CD14-positive monocyte (primary cell): Measurements from ENCODE around the gene IL17A. TPM values are rescaled to one million over a fixed set of nuclear protein-coding genes. Genes with fewer than 3 reads are reported as not detected.

Experiments
- DNase-seq, 3 donors: peaks; one replicate each; pipeline ENCODE4 v3.0.0-alpha.2; 2011 to 2022
- H2AFZ ChIP-seq: 2 replicates; pipeline ENCODE4 v1.6.0; 2012; ENCODE audit warnings: mild to moderate bottlenecking, low read depth, low read length, inconsistent platforms; ENCODE audit not compliant: insufficient read depth, poor library complexity, severe bottlenecking
- H3K27ac ChIP-seq, 2 donors: 1 replicate in 1 of 2; 2 replicates in 1 of 2; pipeline ENCODE4 v1.5.1; 2012 to 2013; ENCODE audit warnings: low read length in 2 of 2, control low read depth in 1 of 2, inconsistent platforms in 1 of 2, low read depth in 1 of 2, mild to moderate bottlenecking in 1 of 2
- H3K27me3 ChIP-seq, 2 donors: one replicate each; pipeline versions ENCODE4 v1.6.0 to v1.6.1; 2011 to 2013; ENCODE audit warnings: low read length in 2 of 2; ENCODE audit not compliant: control insufficient read depth in 2 of 2, insufficient read depth in 2 of 2
- H3K36me3 ChIP-seq, 2 donors: replicated peaks in 1 of 2; 1 replicate in 1 of 2; 2 replicates in 1 of 2; pipeline versions ENCODE4 v1.5.1 to v1.6.1; 2012 to 2013; ENCODE audit warnings: low read length in 2 of 2, control low read depth in 1 of 2, inconsistent platforms in 1 of 2, mild to moderate bottlenecking in 1 of 2; ENCODE audit not compliant: insufficient read depth in 2 of 2, control insufficient read depth in 1 of 2
- H3K4me1 ChIP-seq, 2 donors: 1 replicate in 1 of 2; 2 replicates in 1 of 2; pipeline versions ENCODE4 v1.5.1 to v1.6.1; 2012 to 2013; ENCODE audit warnings: low read length in 2 of 2, control low read depth in 1 of 2, inconsistent platforms in 1 of 2, mild to moderate bottlenecking in 1 of 2, moderate library complexity in 1 of 2; ENCODE audit not compliant: insufficient read depth in 2 of 2, control insufficient read depth in 1 of 2
- H3K4me2 ChIP-seq: replicated peaks from 2 replicates; pipeline ENCODE3; 2012; ENCODE audit warnings: low read length, moderate library complexity, mild to moderate bottlenecking; ENCODE audit not compliant: poor library complexity, severe bottlenecking; ENCODE audit errors: extremely low read depth
- H3K4me3 ChIP-seq, 3 experiments: fragments of 200-600 bp in 1 of 3; sonication (generic) in 1 of 3; replicated peaks in 1 of 3; 1 replicate in 2 of 3; 2 replicates in 1 of 3; pipeline ENCODE4 v1.5.1; 2011 to 2013; ENCODE audit warnings: low read length in 3 of 3, mild to moderate bottlenecking in 3 of 3, control low read depth in 2 of 3, low read depth in 2 of 3, inconsistent platforms in 1 of 3, moderate library complexity in 1 of 3
- H3K79me2 ChIP-seq: 2 replicates; pipeline ENCODE4 v1.6.0; 2012; ENCODE audit warnings: mild to moderate bottlenecking, control low read depth, inconsistent platforms, low read length, moderate library complexity; ENCODE audit not compliant: insufficient read depth
- H3K9ac ChIP-seq: 2 replicates; pipeline ENCODE4 v1.6.0; 2017; ENCODE audit warnings: low read length, mild to moderate bottlenecking; ENCODE audit not compliant: insufficient read depth, poor library complexity, severe bottlenecking
- H3K9me3 ChIP-seq, 2 donors: replicated peaks in 1 of 2; 1 replicate in 1 of 2; 2 replicates in 1 of 2; pipeline versions ENCODE4 v1.5.1 to v1.6.1; 2012 to 2013; ENCODE audit warnings: low read length in 2 of 2, control low read depth in 1 of 2; ENCODE audit not compliant: control insufficient read depth in 1 of 2, insufficient read depth in 1 of 2
- H4K20me1 ChIP-seq: 2 replicates; pipeline ENCODE4 v1.6.0; 2012; ENCODE audit warnings: mild to moderate bottlenecking, low read length, control low read depth, moderate library complexity; ENCODE audit not compliant: insufficient read depth
- H3K27ac Mint-ChIP-seq, 7 donors: one replicate each; pipeline ENCODE4 v1.8.0; 2020; ENCODE audit warnings: mild to moderate bottlenecking in 7 of 7, mixed read lengths in 7 of 7, moderate library complexity in 6 of 7, inconsistent platforms in 2 of 7
- H3K27me3 Mint-ChIP-seq, 3 donors: one replicate each; pipeline ENCODE4 v1.8.0; 2021 to 2022; ENCODE audit warnings: low read depth in 3 of 3, mild to moderate bottlenecking in 3 of 3, mixed read lengths in 3 of 3, moderate library complexity in 3 of 3, inconsistent platforms in 1 of 3
- H3K36me3 Mint-ChIP-seq, 2 donors: one replicate each; pipeline ENCODE4 v1.8.0; 2020; ENCODE audit warnings: mixed read lengths in 2 of 2, inconsistent platforms in 1 of 2, mild to moderate bottlenecking in 1 of 2
- H3K4me1 Mint-ChIP-seq: one replicate; pipeline ENCODE4 v1.8.0; 2020; ENCODE audit warnings: mild to moderate bottlenecking, mixed read lengths
- H3K4me3 Mint-ChIP-seq, 2 donors: one replicate each; pipeline ENCODE4 v1.8.0; 2020; ENCODE audit warnings: mild to moderate bottlenecking in 2 of 2, mixed read lengths in 2 of 2, moderate library complexity in 1 of 2
- H3K9me3 Mint-ChIP-seq, 7 donors: one replicate each; pipeline ENCODE4 v1.8.0; 2020 to 2022; ENCODE audit warnings: mixed read lengths in 7 of 7, mild to moderate bottlenecking in 6 of 7, moderate library complexity in 6 of 7, inconsistent platforms in 2 of 7
- CTCF ChIP-seq: fragments of 200-600 bp; IDR thresholded peaks from one replicate; pipeline ENCODE4 v1.8.0; 2022; ENCODE audit warnings: antibody characterized with exemption, mild to moderate bottlenecking
- WGBS: methylation state at CpG from one replicate; pipeline ENCODE4 v1.1.5; 2013; ENCODE audit warnings: missing lambda C conversion rate; ENCODE audit not compliant: insufficient coverage; 5-methylcytosine and 5-hydroxymethylcytosine counted together
- intact Hi-C, 2 donors: fragments of 100-400 bp; cut with micrococcal nuclease; formaldehyde crosslinking; loops; one replicate each; pipeline versions ENCODE4 v1.15.0 to v1.15.1; 2023
- polyA plus RNA-seq, 3 donors: library from polyadenylated mRNA; depleted of rRNA in 1 of 3; unstranded in 2 of 3; stranded (reverse) in 1 of 3; fragments of 300-500 nt in 2 of 3; fragments of >200 nt in 1 of 3; fragmentation: Illumina TruSeq in 2 of 3; gene quantifications; 1 replicate in 2 of 3; 2 replicates in 1 of 3; pipeline ENCODE4 v1.2.3, GENCODE V29; 2012 to 2021

Gene IL17A
- polyA plus RNA-seq, 3 donors = not detected

DNA sequence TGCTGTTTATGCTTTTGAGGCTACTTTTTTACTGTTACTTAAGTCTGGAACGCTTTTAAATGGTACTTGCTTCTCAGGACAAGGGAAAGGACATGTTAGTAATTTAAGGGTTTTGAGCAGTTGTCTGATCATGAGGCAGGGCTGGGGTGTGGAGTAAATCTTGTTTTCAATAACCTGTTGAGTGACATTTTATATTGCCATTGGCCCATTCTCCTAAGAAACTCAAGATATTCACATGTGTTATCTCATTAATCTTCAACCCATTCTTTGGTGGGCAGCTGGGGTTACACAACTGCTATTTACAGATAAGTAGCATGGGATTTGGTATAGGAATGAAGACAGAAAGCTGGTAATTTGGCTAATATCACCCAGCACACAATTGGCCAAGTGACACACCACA, 44.6 kb upstream of the IL17A start:
- no CpG with 5 or more reads among the region's 1 CpG for WGBS
- H3K27me3 Mint-ChIP-seq = peaks cover 0 to 4% (median 2%) of the 10 kb centered on the region in 3 donors
- H3K4me3 Mint-ChIP-seq = no peak overlapping the region
- H3K4me1 Mint-ChIP-seq = no peaks in the 10 kb centered on the region
- no peaks in the 10 kb centered on the region for H3K27me3 ChIP-seq
- TF ChIP-seq CTCF = no peak
- H3K9me3 ChIP-seq = no peaks in the 10 kb centered on the region
- H2AFZ ChIP-seq = no peak overlapping the region
- no peaks in the 10 kb centered on the region for H3K9me3 Mint-ChIP-seq
- no peaks in the 10 kb centered on the region for H3K36me3 Mint-ChIP-seq
- DNase-seq = no peak
- no peak overlapping the region for H3K27ac Mint-ChIP-seq
- H3K4me1 ChIP-seq = no peaks in the 10 kb centered on the region
- H3K9ac ChIP-seq = no peak overlapping the region
- no peaks in the 10 kb centered on the region for H3K36me3 ChIP-seq
- no peak overlapping the region for H3K4me2 ChIP-seq
- no peak overlapping the region for H3K4me3 ChIP-seq
- no peaks in the 10 kb centered on the region for H4K20me1 ChIP-seq
- H3K79me2 ChIP-seq = no peaks in the 10 kb centered on the region
- no peak overlapping the region for H3K27ac ChIP-seq
- intact Hi-C loops = no loop called here

DNA sequence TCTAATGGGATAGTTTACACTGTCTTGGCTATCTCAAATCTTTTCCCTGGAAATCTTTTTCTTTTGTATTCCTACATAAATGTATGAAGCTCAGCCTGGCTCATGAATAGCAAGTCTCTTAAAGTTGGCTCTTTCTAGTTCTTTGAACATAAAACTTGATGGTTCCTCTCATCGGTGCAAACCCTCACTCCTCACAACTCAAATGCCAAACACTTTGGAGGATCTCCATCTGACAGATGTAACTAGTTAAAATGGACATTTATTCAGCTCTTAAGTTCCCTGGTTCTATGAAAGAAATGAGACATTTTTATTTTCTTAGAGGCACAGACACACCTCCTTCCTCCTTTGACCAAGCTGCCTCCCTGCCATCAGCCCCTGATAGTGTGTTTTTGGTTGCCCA, 43.6 kb upstream of the IL17A start:
- DNase-seq = no peak
- Histone ChIP-seq H3K9ac (no peak overlapping the region), H3K4me2 (no peak overlapping the region), H3K4me3 (no peak overlapping the region), H4K20me1 (no peaks in the 10 kb centered on the region), H3K4me1 (no peaks in the 10 kb centered on the region), H3K27ac (no peak overlapping the region), H3K9me3 (no peaks in the 10 kb centered on the region), H2AFZ (no peak overlapping the region), H3K36me3 (no peaks in the 10 kb centered on the region), H3K79me2 (no peaks in the 10 kb centered on the region), H3K27me3 (no peaks in the 10 kb centered on the region)
- Mint-ChIP-seq H3K36me3 (no peaks in the 10 kb centered on the region), H3K4me1 (no peaks in the 10 kb centered on the region), H3K4me3 (no peak overlapping the region), H3K27me3 (peaks cover 0 to 2% (median 0%) of the 10 kb centered on the region in 3 donors), H3K27ac (no peak overlapping the region), H3K9me3 (no peaks in the 10 kb centered on the region)
- no CpG with 5 or more reads among the region's 1 CpG for WGBS
- intact Hi-C loops = no loop called here
- TF ChIP-seq CTCF = no peak
